SK-N-MC (cell line): ENCODE measurements around the gene ITGB5.

Experiments used
- DNase-seq: peaks from one replicate; pipeline ENCODE4 v3.0.0-alpha.2; 2011; ENCODE audit warnings: low read depth, low spot score
- H3K27ac ChIP-seq: fragments of 200-600 bp; sonication (generic); 2 replicates; pipeline ENCODE4 v1.5.1; 2016; ENCODE audit warnings: mixed run types
- H3K36me3 ChIP-seq: fragments of 200-600 bp; sonication (generic); 2 replicates; pipeline ENCODE4 v1.6.1; 2017; ENCODE audit warnings: antibody characterized with exemption, low read length, mixed read lengths; ENCODE audit not compliant: insufficient read depth
- H3K4me3 ChIP-seq: fragments of 200-600 bp; sonication (generic); 2 replicates; pipeline ENCODE4 v1.5.1; 2016
- H3K9ac ChIP-seq: fragments of 200-600 bp; sonication (generic); 2 replicates; pipeline ENCODE4 v1.8.0; 2017; ENCODE audit warnings: mixed run types, mixed read lengths; ENCODE audit not compliant: insufficient read length
- H3K9me3 ChIP-seq: fragments of 200-600 bp; sonication (generic); 2 replicates; pipeline ENCODE4 v1.6.1; 2017; ENCODE audit warnings: low read depth, mild to moderate bottlenecking, antibody characterized with exemption, low read length, moderate library complexity, mixed read lengths
- EZH2 ChIP-seq: fragments of 200-600 bp; sonication (generic); IDR thresholded peaks from one replicate; pipeline ENCODE4 v1.6.1; 2017; ENCODE audit warnings: antibody characterized with exemption
- FOXP2 ChIP-seq: optimal IDR thresholded peaks from 2 replicates; pipeline ENCODE3; 2011; ENCODE audit warnings: mild to moderate bottlenecking, moderate library complexity; ENCODE audit not compliant: insufficient read depth; ENCODE audit errors: extremely low read length, control extremely low read depth
- POLR2AphosphoS5 ChIP-seq: IDR thresholded peaks from 2 replicates; pipeline ENCODE4 v1.6.1; 2012; ENCODE audit warnings: mild to moderate bottlenecking, low read depth, low read length, borderline replicate concordance

ITGB5 gene

DNA sequence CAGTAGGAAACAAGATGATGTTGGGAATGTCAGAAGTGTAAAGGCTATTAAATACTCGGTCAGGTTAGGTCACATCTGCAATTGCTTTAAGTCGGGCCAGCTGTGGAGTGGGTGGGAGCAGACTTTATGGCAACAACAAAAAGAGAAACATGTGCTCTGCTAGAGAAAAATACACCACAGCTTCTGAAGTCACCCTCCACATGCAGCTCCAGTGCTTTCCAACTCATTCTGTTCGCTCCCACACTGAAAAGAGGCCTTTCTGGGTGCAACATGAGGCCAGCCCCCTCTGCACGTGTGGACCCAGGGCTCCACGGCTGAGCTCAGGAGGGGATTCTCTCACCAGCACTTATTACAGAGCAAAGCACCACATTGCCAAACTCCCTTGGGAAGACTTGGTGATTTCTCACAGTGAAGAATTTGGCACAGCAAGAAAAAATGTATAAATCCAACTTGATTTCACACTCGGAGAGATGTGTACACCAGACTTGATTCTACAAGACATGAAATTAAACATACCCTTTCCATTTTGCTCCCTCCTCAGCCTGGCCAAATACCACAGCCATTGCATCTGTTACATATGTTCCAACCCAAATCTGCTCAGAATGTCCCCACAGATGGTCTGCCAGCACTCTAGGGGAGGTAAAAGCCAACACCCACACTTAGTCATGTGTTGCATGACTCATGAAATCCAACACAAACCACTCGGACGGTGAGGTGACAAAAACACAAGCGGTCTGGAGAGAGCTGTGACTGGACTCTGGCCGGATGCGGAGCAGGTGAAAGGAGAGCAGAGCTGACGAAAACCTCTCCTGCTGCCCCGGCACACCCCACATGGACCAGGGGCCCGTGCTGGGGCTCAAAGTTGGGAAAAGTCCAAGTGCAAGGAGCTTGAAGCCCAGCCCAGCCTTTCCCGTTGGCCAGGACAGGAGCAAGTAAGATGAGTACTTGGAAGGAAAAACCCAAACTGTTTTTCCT is 74.6 kb downstream of the ITGB5 start:
- H3K27ac ChIP-seq, result peak overlapping the region; percentile 81
- no peak for DNase-seq
- H3K9me3 ChIP-seq, result no peaks in the 10 kb centered on the region
- peak overlapping the region; percentile 14; the same call in 1 of the 2 replicates for H3K4me3 ChIP-seq
- H3K36me3 ChIP-seq, result peaks cover 30% of the 10 kb centered on the region
- TF ChIP-seq FOXP2 (no peak), EZH2 (no peak), POLR2AphosphoS5 (no peak)
- peak overlapping the region; percentile 4 for H3K9ac ChIP-seq

DNA sequence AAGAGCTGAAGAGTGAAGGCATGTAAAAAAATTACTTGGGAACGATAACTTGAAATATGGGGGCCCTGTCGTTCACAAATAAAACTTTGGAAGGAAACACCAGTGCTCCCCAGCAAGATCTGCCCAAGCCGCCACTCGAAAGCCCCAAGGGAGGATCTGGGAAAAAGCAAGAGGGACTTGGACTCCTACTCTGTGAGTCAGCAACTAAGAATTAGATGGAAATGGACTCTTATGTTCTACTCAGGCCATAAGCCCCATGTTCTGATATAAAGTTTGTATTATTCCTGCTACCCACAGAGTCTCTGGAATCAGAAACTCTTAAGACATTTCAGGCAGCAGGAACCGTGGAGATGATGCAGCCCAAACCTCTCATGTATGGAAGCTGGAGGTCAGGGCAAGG is 75.7 kb downstream of the ITGB5 start:
- Histone ChIP-seq H3K9me3 (no peaks in the 10 kb centered on the region), H3K36me3 (peaks cover 21% of the 10 kb centered on the region; the same call in 1 of the 2 replicates), H3K27ac (peak overlapping the region; percentile 81; the same call in 1 of the 2 replicates), H3K4me3 (no peak overlapping the region), H3K9ac (no peak overlapping the region)
- DNase-seq, result no peak
- no peak for TF ChIP-seq FOXP2
- TF ChIP-seq EZH2, result no peak
- TF ChIP-seq POLR2AphosphoS5, result no peak

DNA sequence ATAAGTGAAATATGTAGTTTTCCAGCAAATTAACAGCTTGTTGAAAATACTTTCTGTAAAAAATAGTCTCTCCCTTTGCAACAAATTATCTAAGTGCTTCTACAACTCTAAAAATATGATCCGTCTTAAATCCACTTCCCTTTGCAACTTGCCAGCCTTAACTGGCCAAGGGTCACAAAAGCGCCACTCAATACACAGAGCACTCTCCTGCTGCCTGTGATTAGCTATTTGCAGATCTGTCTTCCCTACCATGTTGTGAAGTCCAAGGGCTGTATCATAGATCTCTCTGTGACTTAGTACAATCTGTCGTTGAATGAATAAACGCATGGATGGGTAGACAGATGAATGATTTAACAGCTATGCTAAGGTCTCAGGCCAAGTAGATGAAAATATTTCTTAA is 76.2 kb downstream of the ITGB5 start:
- no peaks in the 10 kb centered on the region for H3K9me3 ChIP-seq
- H3K4me3 ChIP-seq, result no peak overlapping the region
- no peak for DNase-seq
- H3K36me3 ChIP-seq, result peaks cover 16% of the 10 kb centered on the region; the same call in 1 of the 2 replicates
- peak overlapping the region; percentile 81; the same call in 1 of the 2 replicates for H3K27ac ChIP-seq
- H3K9ac ChIP-seq, result no peak overlapping the region
- TF ChIP-seq FOXP2 (no peak), POLR2AphosphoS5 (no peak), EZH2 (no peak)

DNA sequence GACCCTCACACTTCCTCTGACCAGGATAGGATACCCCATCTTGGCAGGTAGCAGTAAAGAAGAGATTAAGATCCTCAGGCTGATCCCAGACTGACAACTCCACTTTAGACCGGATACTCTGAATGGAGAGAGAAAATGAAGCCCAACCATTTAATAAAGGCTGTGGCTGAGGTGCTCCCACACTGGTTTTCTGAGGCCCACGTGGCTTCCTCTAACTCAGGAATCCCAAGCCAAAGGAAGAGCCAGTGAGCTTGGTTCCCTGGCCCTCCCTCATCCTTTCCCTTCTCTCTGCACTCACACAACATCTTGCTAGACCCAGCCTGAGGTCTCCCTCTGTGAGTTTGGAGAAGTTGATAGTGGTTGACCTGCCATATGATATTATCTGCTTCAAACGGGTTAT is 78.1 kb downstream of the ITGB5 start:
- Histone ChIP-seq H3K9ac (no peak overlapping the region), H3K36me3 (no peaks in the 10 kb centered on the region; the same call in 1 of the 2 replicates), H3K27ac (no peak overlapping the region), H3K9me3 (no peaks in the 10 kb centered on the region), H3K4me3 (no peak overlapping the region)
- TF ChIP-seq EZH2 (no peak), POLR2AphosphoS5 (no peak), FOXP2 (no peak)
- DNase-seq, result no peak

DNA sequence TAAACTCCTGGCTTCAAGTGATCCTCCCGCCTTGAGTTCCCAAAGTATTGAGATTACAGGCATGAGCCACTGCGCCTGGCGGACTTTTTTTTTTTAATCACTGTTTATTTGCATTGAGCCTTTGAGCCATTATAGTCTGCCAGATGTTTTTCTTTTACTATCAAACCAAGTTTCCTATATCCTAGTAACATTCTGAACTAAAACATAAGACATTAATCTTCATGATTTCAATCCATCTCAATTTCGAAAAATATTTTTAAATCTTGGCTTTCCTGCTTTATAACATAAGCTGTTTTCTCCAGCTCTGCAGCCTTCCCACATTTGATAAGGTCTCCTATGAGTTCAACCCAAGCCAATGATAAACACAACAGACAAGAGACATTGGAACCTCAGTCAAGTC is 81.5 kb downstream of the ITGB5 start:
- Histone ChIP-seq H3K4me3 (no peak overlapping the region), H3K9ac (no peak overlapping the region), H3K27ac (0 out of 2 replicates have a peak overlapping the region, but pooled peaks have one; percentile 28), H3K36me3 (peaks cover 6% of the 10 kb centered on the region; the same call in 1 of the 2 replicates), H3K9me3 (no peaks in the 10 kb centered on the region)
- TF ChIP-seq FOXP2, result no peak
- no peak for DNase-seq

DNA sequence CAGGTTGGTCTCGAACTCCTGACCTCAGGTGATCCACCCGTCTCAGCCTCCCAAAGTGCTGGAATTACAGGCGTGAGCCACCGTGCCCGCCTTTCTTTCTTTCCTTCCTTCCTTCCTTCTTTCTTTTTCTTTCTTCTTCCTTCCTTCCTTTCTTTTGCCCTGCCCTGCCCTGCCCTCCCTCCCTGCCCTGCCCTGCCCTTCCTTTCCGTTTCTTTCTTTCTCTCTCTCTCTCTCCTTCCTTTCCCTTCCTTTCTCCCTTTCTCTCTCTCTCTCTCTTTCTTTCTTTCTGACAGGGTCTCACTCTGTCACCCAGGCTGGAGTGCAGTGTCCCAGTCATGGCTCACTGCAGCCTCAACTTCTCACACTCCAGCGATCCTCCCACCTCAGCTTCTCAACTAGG is 82.3 kb downstream of the ITGB5 start:
- Histone ChIP-seq H3K9me3 (no peaks in the 10 kb centered on the region), H3K9ac (no peak overlapping the region), H3K36me3 (peaks cover 6% of the 10 kb centered on the region; the same call in 1 of the 2 replicates), H3K4me3 (no peak overlapping the region), H3K27ac (no peak overlapping the region)
- DNase-seq, result no peak
- TF ChIP-seq FOXP2 (no peak), EZH2 (no peak), POLR2AphosphoS5 (no peak)

DNA sequence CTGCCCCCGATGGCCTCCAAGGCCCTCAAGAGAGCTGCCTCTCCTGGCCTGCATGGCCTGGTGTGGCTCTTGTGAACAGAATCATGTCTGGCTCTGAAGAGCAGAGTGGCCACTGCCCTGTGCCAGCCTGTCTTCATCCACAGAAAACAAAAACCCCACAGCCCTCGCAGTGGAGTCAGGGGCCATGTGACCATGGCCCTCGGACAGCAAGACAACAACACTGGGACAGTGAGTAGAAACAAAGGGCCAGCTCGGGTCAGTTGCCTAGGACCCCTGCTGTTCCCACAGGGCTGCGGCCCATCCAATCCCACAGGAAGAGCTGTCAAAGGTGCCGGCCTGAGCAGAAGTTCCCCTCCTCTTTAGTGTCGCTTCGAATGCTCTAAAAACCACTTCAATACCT is 84.5 kb downstream of the ITGB5 start:
- peaks cover 6% of the 10 kb centered on the region; the same call in 1 of the 2 replicates for H3K36me3 ChIP-seq
- DNase-seq, result no peak
- no peak overlapping the region for H3K4me3 ChIP-seq
- TF ChIP-seq FOXP2, result no peak
- no peak for TF ChIP-seq POLR2AphosphoS5
- TF ChIP-seq EZH2, result no peak
- no peak overlapping the region for H3K9ac ChIP-seq
- H3K27ac ChIP-seq, result no peak overlapping the region
- no peaks in the 10 kb centered on the region for H3K9me3 ChIP-seq

DNA sequence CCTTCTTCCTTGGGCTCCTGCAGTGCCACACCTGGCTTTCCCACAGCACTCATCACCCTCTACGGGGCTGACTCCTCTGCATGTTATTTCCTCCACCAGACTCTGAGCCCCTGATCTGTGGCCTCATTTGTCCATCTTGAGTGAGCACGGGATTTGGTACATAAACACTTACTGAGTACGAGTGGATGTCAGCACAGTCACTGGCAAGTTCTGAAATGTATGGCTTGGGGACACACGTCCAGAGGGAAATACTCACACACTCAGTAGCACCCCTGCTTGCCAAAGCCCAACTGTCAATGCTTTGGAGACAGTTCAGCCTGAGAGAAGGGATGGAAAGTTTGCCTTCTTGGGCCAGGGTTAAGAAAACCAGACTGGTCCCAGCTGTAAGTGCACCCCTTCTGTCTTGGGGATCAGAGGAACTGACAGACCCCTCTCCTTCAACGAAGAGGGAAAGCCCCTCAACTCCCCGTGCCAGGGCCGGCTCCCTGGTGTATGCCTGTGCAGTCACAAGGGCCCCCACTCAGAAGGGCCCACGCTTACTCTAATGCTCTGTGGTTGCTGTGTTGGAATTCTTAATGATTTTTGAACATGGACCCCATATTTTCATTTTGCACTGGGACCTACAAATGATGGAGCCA is 85.0 kb downstream of the ITGB5 start:
- no peak for DNase-seq
- Histone ChIP-seq H3K9ac (no peak overlapping the region), H3K27ac (no peak overlapping the region), H3K4me3 (no peak overlapping the region), H3K36me3 (peaks cover 6% of the 10 kb centered on the region; the same call in 1 of the 2 replicates), H3K9me3 (no peaks in the 10 kb centered on the region)
- TF ChIP-seq POLR2AphosphoS5 (no peak), FOXP2 (no peak), EZH2 (no peak)
